ENCODE measurements around the gene COL5A3. TPM values are rescaled to one million over a fixed set of nuclear protein-coding genes. Genes with fewer than 3 reads are reported as not detected.

COL5A3 gene
- total RNA-seq, 1 experiment from 2014 or later: 0.11 TPM

DNA sequence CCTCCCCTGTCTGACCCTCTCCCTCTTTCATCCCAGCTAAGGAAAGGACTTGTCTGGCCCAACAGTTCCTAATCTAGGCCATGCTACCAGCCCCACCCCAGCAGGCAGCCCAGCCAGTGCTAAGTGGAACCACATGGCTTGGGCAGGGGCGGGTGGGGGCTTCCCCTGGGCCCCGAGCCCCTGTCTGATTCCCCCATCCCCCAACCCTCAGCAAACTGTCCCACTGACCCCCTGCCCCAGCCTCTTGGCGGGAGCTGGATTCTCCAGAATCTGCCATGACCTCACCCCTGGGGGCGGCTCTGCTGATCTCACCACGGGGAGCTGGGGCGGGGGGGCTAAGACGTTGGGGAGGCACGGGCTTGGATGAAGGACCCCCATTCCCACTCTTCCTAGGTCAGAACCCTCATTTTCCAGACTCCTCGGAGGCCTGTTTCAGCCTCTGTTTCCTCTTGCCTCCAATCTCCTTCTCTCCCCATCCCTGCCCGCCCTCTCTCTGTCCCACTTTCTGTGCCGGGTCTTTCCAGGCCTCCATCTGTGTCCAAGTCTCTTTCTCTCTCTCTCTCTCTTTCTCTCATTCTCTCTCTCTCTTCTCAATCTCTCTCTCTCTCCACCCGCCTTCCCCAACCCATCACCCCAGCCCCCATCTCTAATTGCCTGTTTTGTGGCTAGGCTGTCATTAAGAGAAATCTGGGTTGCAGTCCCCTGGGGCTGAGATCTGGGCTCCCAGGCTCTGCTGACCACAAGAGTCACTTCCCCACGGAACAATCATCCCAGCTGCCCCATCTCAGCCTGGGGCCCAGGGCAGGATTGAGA lies 2.7 kb downstream of the COL5A3 start:
- Histone ChIP-seq H3K9me2 (replicated peaks; ENCODE audit: low read length) (no peaks in the 10 kb centered on the region), H3K27me3 (ENCODE audit: low read length) (peaks cover 42% of the 10 kb centered on the region), H3K4me2 (ENCODE audit: low read length) (no peak overlapping the region), H3K9me3 (ENCODE audit: low read length) (no peaks in the 10 kb centered on the region), H3K27ac (ENCODE audit: low read length) (no peak overlapping the region), H3K9ac (ENCODE audit: low read length) (no peak overlapping the region), H2AFZ (ENCODE audit: low read length) (no peak overlapping the region), H3K36me3 (ENCODE audit: low read depth, low read length) (no peaks in the 10 kb centered on the region), H3K79me2 (ENCODE audit: low read length) (no peaks in the 10 kb centered on the region), H3F3A (ENCODE audit: low read length, unreplicated experiment) (no peaks in the 10 kb centered on the region), H3K4me3 (ENCODE audit: low read length) (no peak overlapping the region), H3K4me1 (ENCODE audit: insufficient read depth, low read length) (peaks cover 4% of the 10 kb centered on the region; the same call in 1 of the 2 replicates), H4K20me1 (ENCODE audit: low read length) (no peaks in the 10 kb centered on the region)
- POLR2A ChIA-PET (ENCODE audit: unreplicated experiment): no interaction called here
- ATAC-seq (no peak), DNase-seq (no peak)
- TF ChIP-seq EZH2 (IDR thresholded peaks at IDR 0.05; ENCODE audit: low read length, unreplicated experiment) (no peak), EZH2phosphoT487 (IDR thresholded peaks at IDR 0.05; ENCODE audit: borderline replicate concordance, low read length) (no peak)
- TF ChIP-seq, protein P1, sequence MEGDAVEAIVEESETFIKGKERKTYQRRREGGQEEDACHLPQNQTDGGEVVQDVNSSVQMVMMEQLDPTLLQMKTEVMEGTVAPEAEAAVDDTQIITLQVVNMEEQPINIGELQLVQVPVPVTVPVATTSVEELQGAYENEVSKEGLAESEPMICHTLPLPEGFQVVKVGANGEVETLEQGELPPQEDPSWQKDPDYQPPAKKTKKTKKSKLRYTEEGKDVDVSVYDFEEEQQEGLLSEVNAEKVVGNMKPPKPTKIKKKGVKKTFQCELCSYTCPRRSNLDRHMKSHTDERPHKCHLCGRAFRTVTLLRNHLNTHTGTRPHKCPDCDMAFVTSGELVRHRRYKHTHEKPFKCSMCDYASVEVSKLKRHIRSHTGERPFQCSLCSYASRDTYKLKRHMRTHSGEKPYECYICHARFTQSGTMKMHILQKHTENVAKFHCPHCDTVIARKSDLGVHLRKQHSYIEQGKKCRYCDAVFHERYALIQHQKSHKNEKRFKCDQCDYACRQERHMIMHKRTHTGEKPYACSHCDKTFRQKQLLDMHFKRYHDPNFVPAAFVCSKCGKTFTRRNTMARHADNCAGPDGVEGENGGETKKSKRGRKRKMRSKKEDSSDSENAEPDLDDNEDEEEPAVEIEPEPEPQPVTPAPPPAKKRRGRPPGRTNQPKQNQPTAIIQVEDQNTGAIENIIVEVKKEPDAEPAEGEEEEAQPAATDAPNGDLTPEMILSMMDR (conservative IDR thresholded peaks at IDR 0.05; ENCODE audit: low read depth, low read length): no peak
- no TSS peak for BruUV-seq (replicated peaks)
- CTCF ChIA-PET: no interaction called here
- intact Hi-C loops (cut with micrococcal nuclease): no loop called here

DNA sequence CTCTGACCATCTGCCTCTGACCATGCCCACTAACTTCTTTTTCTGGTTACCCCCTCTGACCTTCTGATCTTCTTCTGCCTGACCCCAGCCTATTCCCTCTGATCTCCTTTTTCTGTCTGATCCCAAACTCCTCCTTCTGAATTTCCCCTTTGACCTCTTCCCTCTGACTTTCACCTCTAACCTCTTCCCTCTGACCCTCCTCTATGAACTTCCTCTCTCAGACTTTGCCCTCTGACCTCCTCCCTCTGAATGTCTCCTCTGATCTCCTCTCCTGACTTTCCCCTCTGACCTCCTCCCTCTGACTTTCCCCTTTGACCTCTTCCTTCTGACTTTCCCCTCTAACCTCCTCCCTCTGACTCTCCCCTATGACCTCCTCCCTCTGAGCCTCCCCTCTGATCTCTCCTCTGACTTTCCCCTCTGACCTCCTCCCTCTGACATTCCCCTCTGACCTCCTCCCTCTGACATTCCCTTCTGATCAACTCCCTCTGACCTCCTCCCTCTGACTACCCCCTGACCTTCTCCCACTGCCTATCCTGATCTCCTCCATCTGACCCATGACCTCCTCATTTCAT lies 3.5 kb downstream of the COL5A3 start:
- Histone ChIP-seq H3K79me2 (ENCODE audit: low read length) (no peaks in the 10 kb centered on the region), H3K9me2 (replicated peaks; ENCODE audit: low read length) (no peaks in the 10 kb centered on the region), H3K36me3 (ENCODE audit: low read depth, low read length) (no peaks in the 10 kb centered on the region), H3K4me1 (ENCODE audit: insufficient read depth, low read length) (peaks cover 4% of the 10 kb centered on the region; the same call in 1 of the 2 replicates), H3K4me3 (ENCODE audit: low read length) (no peak overlapping the region), H3K9me3 (ENCODE audit: low read length) (no peaks in the 10 kb centered on the region), H3K27me3 (ENCODE audit: low read length) (peaks cover 35% of the 10 kb centered on the region), H4K20me1 (ENCODE audit: low read length) (no peaks in the 10 kb centered on the region), H3K4me2 (ENCODE audit: low read length) (no peak overlapping the region), H2AFZ (ENCODE audit: low read length) (no peak overlapping the region), H3K9ac (ENCODE audit: low read length) (no peak overlapping the region), H3F3A (ENCODE audit: low read length, unreplicated experiment) (no peaks in the 10 kb centered on the region), H3K27ac (ENCODE audit: low read length) (no peak overlapping the region)
- DNase-seq: no peak
- intact Hi-C loops (cut with micrococcal nuclease): no loop called here
- POLR2A ChIA-PET (ENCODE audit: unreplicated experiment): no interaction called here
- CTCF ChIA-PET: no interaction called here
- BruUV-seq (replicated peaks): no TSS peak
- no peak for TF ChIP-seq EZH2phosphoT487 (IDR thresholded peaks at IDR 0.05; ENCODE audit: borderline replicate concordance, low read length)
- TF ChIP-seq, protein P1 (conservative IDR thresholded peaks at IDR 0.05; ENCODE audit: low read depth, low read length): no peak
- no peak for TF ChIP-seq EZH2 (IDR thresholded peaks at IDR 0.05; ENCODE audit: low read length, unreplicated experiment)
- no peak for ATAC-seq

DNA sequence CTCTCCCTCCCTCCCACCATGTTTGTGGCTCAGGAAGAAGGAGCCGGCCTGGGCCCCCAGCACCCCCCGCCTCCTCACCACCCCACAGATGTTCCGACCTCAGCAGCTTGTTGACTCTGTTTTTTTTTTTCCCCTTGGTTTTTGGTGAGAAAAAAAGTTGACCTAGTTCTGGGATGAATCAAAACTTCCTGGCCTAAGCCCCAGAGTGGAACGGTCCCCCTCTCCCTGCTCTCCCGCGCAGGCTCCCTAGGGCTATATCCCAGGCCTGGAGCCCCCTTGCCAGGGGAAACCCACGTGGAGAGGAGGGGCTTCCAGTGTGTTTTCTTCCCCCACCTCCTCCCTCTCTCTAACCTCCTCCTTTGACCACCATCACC lies 4.0 kb downstream of the COL5A3 start:
- no TSS peak for BruUV-seq (replicated peaks)
- Histone ChIP-seq H3K27me3 (ENCODE audit: low read length) (peaks cover 30% of the 10 kb centered on the region), H3K9ac (ENCODE audit: low read length) (no peak overlapping the region), H3F3A (ENCODE audit: low read length, unreplicated experiment) (no peaks in the 10 kb centered on the region), H3K79me2 (ENCODE audit: low read length) (no peaks in the 10 kb centered on the region), H2AFZ (ENCODE audit: low read length) (no peak overlapping the region), H3K36me3 (ENCODE audit: low read depth, low read length) (no peaks in the 10 kb centered on the region), H4K20me1 (ENCODE audit: low read length) (no peaks in the 10 kb centered on the region), H3K4me2 (ENCODE audit: low read length) (no peak overlapping the region), H3K9me3 (ENCODE audit: low read length) (no peaks in the 10 kb centered on the region), H3K9me2 (replicated peaks; ENCODE audit: low read length) (no peaks in the 10 kb centered on the region), H3K27ac (ENCODE audit: low read length) (no peak overlapping the region), H3K4me1 (ENCODE audit: insufficient read depth, low read length) (peaks cover 4% of the 10 kb centered on the region; the same call in 1 of the 2 replicates), H3K4me3 (ENCODE audit: low read length) (no peak overlapping the region)
- TF ChIP-seq EZH2 (IDR thresholded peaks at IDR 0.05; ENCODE audit: low read length, unreplicated experiment): no peak
- TF ChIP-seq EZH2phosphoT487 (IDR thresholded peaks at IDR 0.05; ENCODE audit: borderline replicate concordance, low read length): no peak
- TF ChIP-seq, protein P1 (conservative IDR thresholded peaks at IDR 0.05; ENCODE audit: low read depth, low read length): no peak
- ATAC-seq (no peak), DNase-seq (no peak)
- POLR2A ChIA-PET (ENCODE audit: unreplicated experiment): no interaction called here
- intact Hi-C loops (cut with micrococcal nuclease): no loop called here
- CTCF ChIA-PET: no interaction called here
